Trophoblast cell (in vitro differentiated cells and primary cell): ENCODE data around the gene TOGARAM1.

Experiments
- DNase-seq, 2 donors: peaks; one replicate each; pipeline ENCODE4 v3.0.0-alpha.2; 2016
- H2AFZ ChIP-seq: 2 replicates; pipeline ENCODE4 v1.6.1; 2013; ENCODE audit warnings: low read length, moderate library complexity, mild to moderate bottlenecking; ENCODE audit not compliant: insufficient read depth, poor library complexity
- H2AK5ac ChIP-seq: 2 replicates; pipeline ENCODE4 v1.6.1; 2013; ENCODE audit warnings: mild to moderate bottlenecking, low read length
- H2BK120ac ChIP-seq: 2 replicates; pipeline ENCODE4 v1.6.1; 2013; ENCODE audit warnings: low read length, mild to moderate bottlenecking, moderate library complexity; ENCODE audit not compliant: insufficient read depth, poor library complexity
- H2BK12ac ChIP-seq: 2 replicates; pipeline ENCODE4 v1.6.1; 2013; ENCODE audit warnings: mild to moderate bottlenecking, low read length, moderate library complexity
- H2BK5ac ChIP-seq: 2 replicates; pipeline ENCODE4 v1.6.1; 2013; ENCODE audit warnings: low read length, low read depth, moderate library complexity, mild to moderate bottlenecking; ENCODE audit not compliant: poor library complexity
- H3K14ac ChIP-seq: 2 replicates; pipeline ENCODE4 v1.6.1; 2013; ENCODE audit warnings: mild to moderate bottlenecking, low read length
- H3K18ac ChIP-seq: 2 replicates; pipeline ENCODE4 v1.6.1; 2013; ENCODE audit warnings: mild to moderate bottlenecking, low read length
- H3K23ac ChIP-seq: 2 replicates; pipeline ENCODE4 v1.6.1; 2013; ENCODE audit warnings: low read length
- H3K27ac ChIP-seq: 2 replicates; pipeline ENCODE4 v1.5.1; 2013; ENCODE audit warnings: low read depth, mild to moderate bottlenecking, inconsistent platforms, low read length, moderate library complexity
- H3K27me3 ChIP-seq: 2 replicates; pipeline ENCODE4 v1.6.1; 2013; ENCODE audit warnings: inconsistent platforms, mild to moderate bottlenecking, low read length, moderate library complexity; ENCODE audit not compliant: insufficient read depth
- H3K36me3 ChIP-seq, 2 experiments: 1 replicate in 1 of 2; 2 replicates in 1 of 2; pipeline ENCODE4 v1.6.1; 2013; ENCODE audit warnings: low read length in 2 of 2, mild to moderate bottlenecking in 2 of 2, moderate library complexity in 1 of 2; ENCODE audit not compliant: insufficient read depth in 2 of 2, control insufficient read depth in 1 of 2
- H3K4ac ChIP-seq: 2 replicates; pipeline ENCODE4 v1.6.1; 2013; ENCODE audit warnings: low read depth, mild to moderate bottlenecking, low read length, moderate library complexity
- H3K4me1 ChIP-seq, 2 experiments: 1 replicate in 1 of 2; 2 replicates in 1 of 2; pipeline ENCODE4 v1.6.1; 2013; ENCODE audit warnings: low read length in 2 of 2, mild to moderate bottlenecking in 2 of 2, moderate library complexity in 1 of 2; ENCODE audit not compliant: insufficient read depth in 2 of 2, control insufficient read depth in 1 of 2
- H3K4me2 ChIP-seq: 2 replicates; pipeline ENCODE4 v1.6.1; 2013; ENCODE audit warnings: inconsistent platforms, mild to moderate bottlenecking, low read length, moderate library complexity
- H3K4me3 ChIP-seq: 2 replicates; pipeline ENCODE4 v1.5.1; 2013; ENCODE audit warnings: mild to moderate bottlenecking, low read depth, low read length, inconsistent platforms
- H3K79me1 ChIP-seq: one replicate; pipeline ENCODE4 v1.6.1; 2013; ENCODE audit warnings: low read length
- H3K79me2 ChIP-seq: 2 replicates; pipeline ENCODE4 v1.6.1; 2013; ENCODE audit warnings: low read length, mild to moderate bottlenecking; ENCODE audit not compliant: control insufficient read depth, insufficient read depth, poor library complexity
- H3K9ac ChIP-seq: 2 replicates; pipeline ENCODE4 v1.6.1; 2013; ENCODE audit warnings: mild to moderate bottlenecking, low read length
- H3K9me3 ChIP-seq: 2 replicates; pipeline ENCODE4 v1.6.1; 2013; ENCODE audit warnings: low read depth, mild to moderate bottlenecking, control low read depth, inconsistent platforms, low read length; ENCODE audit not compliant: insufficient read depth
- H4K12ac ChIP-seq: 2 replicates; pipeline ENCODE4 v1.6.1; 2013; ENCODE audit warnings: low read depth, mild to moderate bottlenecking, low read length, moderate library complexity
- H4K8ac ChIP-seq: 2 replicates; pipeline ENCODE4 v1.6.1; 2013; ENCODE audit warnings: low read depth, mild to moderate bottlenecking, low read length, moderate library complexity
- H4K91ac ChIP-seq: one replicate; pipeline ENCODE4 v1.6.1; 2013; ENCODE audit warnings: low read depth, mild to moderate bottlenecking, low read length, moderate library complexity
- WGBS: extraction: QIAGEN DNeasy Blood & Tissue Kit; methylation state at CpG from one replicate; pipeline ENCODE4 v1.1.7; 2013; ENCODE audit warnings: missing lambda C conversion rate; ENCODE audit not compliant: insufficient read length, insufficient coverage; ENCODE audit errors: extremely low coverage; 5-methylcytosine and 5-hydroxymethylcytosine counted together

Gene TOGARAM1

GRCh38 chr14:45044638-45045037 lies 82.6 kb downstream of the TOGARAM1 start:
- no CpG with 5 or more reads among the region's 5 CpGs for WGBS
- H4K8ac ChIP-seq, result no peak overlapping the region
- H3K18ac ChIP-seq, result no peak overlapping the region

GRCh38 chr14:45048385-45048784 lies 86.4 kb downstream of the TOGARAM1 start:
- H3K23ac ChIP-seq, result no peak overlapping the region
- H2AFZ ChIP-seq, result no peak overlapping the region
- H2BK5ac ChIP-seq, result no peak overlapping the region
- no peaks in the 10 kb centered on the region for H3K4me1 ChIP-seq
- no peaks in the 10 kb centered on the region for H3K27me3 ChIP-seq
- no peak overlapping the region for H4K8ac ChIP-seq
- H3K79me2 ChIP-seq, result no peaks in the 10 kb centered on the region
- WGBS, result no CpG with 5 or more reads among the region's 2 CpGs
- H4K12ac ChIP-seq, result no peak overlapping the region
- H3K9me3 ChIP-seq, result no peaks in the 10 kb centered on the region
- H4K91ac ChIP-seq, result no peak overlapping the region
- H3K27ac ChIP-seq, result no peak overlapping the region
- H2AK5ac ChIP-seq, result no peak overlapping the region
- DNase-seq, result no peak
- no peak overlapping the region for H3K14ac ChIP-seq
- no peak overlapping the region for H3K4ac ChIP-seq
- H3K4me3 ChIP-seq, result no peak overlapping the region
- no peak overlapping the region for H3K18ac ChIP-seq
- H3K9ac ChIP-seq, result no peak overlapping the region
- no peak overlapping the region for H3K4me2 ChIP-seq
- peaks cover 3 to 6% of the 10 kb centered on the region in 2 experiments for H3K36me3 ChIP-seq
- no peak overlapping the region for H2BK12ac ChIP-seq
- H3K79me1 ChIP-seq, result no peaks in the 10 kb centered on the region
- H2BK120ac ChIP-seq, result no peak overlapping the region

More at GRCh38 chr14:45044638-45045037, 82.6 kb downstream of the TOGARAM1 start:
- Histone ChIP-seq H3K14ac (no peak overlapping the region), H4K12ac (no peak overlapping the region), H3K4me3 (no peak overlapping the region), H2AFZ (no peak overlapping the region), H2BK120ac (no peak overlapping the region), H3K36me3 (peaks cover 6 to 8% of the 10 kb centered on the region in 2 experiments), H3K27me3 (no peaks in the 10 kb centered on the region), H3K23ac (no peak overlapping the region), H3K9ac (no peak overlapping the region), H4K91ac (no peak overlapping the region), H3K4ac (no peak overlapping the region), H2AK5ac (no peak overlapping the region), H3K27ac (no peak overlapping the region), H2BK12ac (no peak overlapping the region), H3K9me3 (peaks cover under 1% of the 10 kb centered on the region), H3K79me2 (no peaks in the 10 kb centered on the region), H2BK5ac (no peak overlapping the region), H3K4me2 (no peak overlapping the region), H3K79me1 (no peaks in the 10 kb centered on the region), H3K4me1 (no peaks in the 10 kb centered on the region)
- no peak for DNase-seq

- no peak for DNase-seq
- no peak overlapping the region for H3K14ac ChIP-seq
These were observed 89.2 kb downstream of the TOGARAM1 start for GRCh38 chr14:45051180-45051579.

GRCh38 chr14:45051896-45052295 lies 89.9 kb downstream of the TOGARAM1 start:
- no peak overlapping the region for H4K8ac ChIP-seq
- H4K91ac ChIP-seq, result no peak overlapping the region
- H3K4me2 ChIP-seq, result no peak overlapping the region
- no peak for DNase-seq
- H4K12ac ChIP-seq, result no peak overlapping the region
- no peak overlapping the region for H2BK5ac ChIP-seq
- H3K23ac ChIP-seq, result no peak overlapping the region
- H3K4me3 ChIP-seq, result no peak overlapping the region
- H3K18ac ChIP-seq, result no peak overlapping the region
- H3K79me2 ChIP-seq, result no peaks in the 10 kb centered on the region
- no peaks in the 10 kb centered on the region for H3K27me3 ChIP-seq
- no peak overlapping the region for H2AK5ac ChIP-seq
- H3K9ac ChIP-seq, result no peak overlapping the region
- no peaks in the 10 kb centered on the region for H3K9me3 ChIP-seq
- no peak overlapping the region for H2AFZ ChIP-seq
- no peak overlapping the region for H2BK12ac ChIP-seq
- H3K14ac ChIP-seq, result no peak overlapping the region
- no peak overlapping the region for H3K4ac ChIP-seq
- H3K36me3 ChIP-seq, result peaks cover 0 to 2% of the 10 kb centered on the region in 2 experiments
- H3K79me1 ChIP-seq, result no peaks in the 10 kb centered on the region
- H3K4me1 ChIP-seq, result no peaks in the 10 kb centered on the region
- WGBS, result no CpG with 5 or more reads among the region's 4 CpGs
- H3K27ac ChIP-seq, result no peak overlapping the region
- H2BK120ac ChIP-seq, result no peak overlapping the region

More at GRCh38 chr14:45051180-45051579, 89.2 kb downstream of the TOGARAM1 start:
- no peak overlapping the region for H2BK5ac ChIP-seq
- H3K4me2 ChIP-seq, result no peak overlapping the region
- H3K79me2 ChIP-seq, result no peaks in the 10 kb centered on the region
- no peak overlapping the region for H2AK5ac ChIP-seq
- H3K27ac ChIP-seq, result no peak overlapping the region
- no peak overlapping the region for H3K18ac ChIP-seq
- no peak overlapping the region for H4K12ac ChIP-seq
- H3K79me1 ChIP-seq, result no peaks in the 10 kb centered on the region
- no peak overlapping the region for H3K9ac ChIP-seq
- peaks cover under 1 to 5% of the 10 kb centered on the region in 2 experiments for H3K36me3 ChIP-seq
- no peak overlapping the region for H4K8ac ChIP-seq
- no peak overlapping the region for H2BK120ac ChIP-seq
- H2BK12ac ChIP-seq, result no peak overlapping the region
- no peak overlapping the region for H3K4ac ChIP-seq
- no peaks in the 10 kb centered on the region for H3K4me1 ChIP-seq
- H2AFZ ChIP-seq, result no peak overlapping the region
- H3K4me3 ChIP-seq, result no peak overlapping the region
- no peak overlapping the region for H3K23ac ChIP-seq
- H4K91ac ChIP-seq, result no peak overlapping the region
- no peaks in the 10 kb centered on the region for H3K9me3 ChIP-seq
- H3K27me3 ChIP-seq, result no peaks in the 10 kb centered on the region
